MM.1S (cell line): ENCODE data around the gene AP1S2.

ENCODE experiments used
- CTCF ChIP-seq: fragments of 300-600 bp; sonication (generic); IDR thresholded peaks from 2 replicates; pipeline ENCODE4 v1.5.1; 2016; ENCODE audit warnings: antibody characterized with exemption, low read length, mixed read lengths
- EZH2 ChIP-seq: fragments of 300-600 bp; sonication (generic); optimal IDR thresholded peaks from 2 replicates; pipeline ENCODE3; 2017; ENCODE audit warnings: low read depth, mild to moderate bottlenecking, antibody characterized with exemption, low read length, mixed read lengths
- EZH2phosphoT487 ChIP-seq: fragments of 300-600 bp; sonication (generic); IDR thresholded peaks from 2 replicates; pipeline ENCODE4 v1.6.1; 2018; ENCODE audit warnings: antibody characterized with exemption, low read length

GRCh38 chrX:15790769-15791290 lies 63.8 kb downstream of the AP1S2 start:
- TF ChIP-seq CTCF = no peak
- TF ChIP-seq EZH2 = no peak
- TF ChIP-seq EZH2phosphoT487 = no peak
